H1 (cell line): ENCODE data around the gene KCNJ5. TPM values are rescaled to one million over a fixed set of nuclear protein-coding genes. Genes with fewer than 3 reads are reported as not detected.

ENCODE experiments used
- CTCF ChIA-PET: fragments of 300-600 bp; sonication (Branson Sonifier 250); formaldehyde crosslinking; loops from one replicate; lab custom pipeline; 2021; ENCODE audit not compliant: partially characterized antibody; lab: Charles Lee
- POLR2A ChIA-PET: fragments of 300-600 bp; sonication (Branson Sonifier 250); formaldehyde crosslinking; loops from one replicate; lab custom pipeline; 2021; ENCODE audit warnings: inconsistent platforms; ENCODE audit not compliant: partially characterized antibody; lab: Charles Lee
- DNase-seq, 2 experiments: peaks; one replicate each; pipeline versions ENCODE4 v3.0.0 to v3.0.0-alpha.2; 2010 to 2022; ENCODE audit warnings: low spot score in 2 of 2, low read depth in 1 of 2, mixed read lengths in 1 of 2
- FAIRE-seq: peaks from 2 replicates; lab custom pipeline; 2011; peaks lifted over from hg19 to GRCh38; lab: Jason Lieb, UNC
- H2AFZ ChIP-seq: 2 replicates; pipeline ENCODE4 v1.8.1; 2012; ENCODE audit warnings: low read length, inconsistent platforms
- H2AK5ac ChIP-seq: 2 replicates; pipeline ENCODE4 v1.6.1; 2013; ENCODE audit warnings: low read depth, low read length
- H2BK120ac ChIP-seq: replicated peaks from 2 replicates; pipeline ENCODE3; 2013; ENCODE audit warnings: low read depth, low read length, inconsistent platforms
- H2BK12ac ChIP-seq: 2 replicates; pipeline ENCODE4 v1.6.1; 2013; ENCODE audit warnings: low read depth, low read length
- H2BK15ac ChIP-seq: 2 replicates; pipeline ENCODE4 v1.6.1; 2013; ENCODE audit warnings: low read length
- H2BK20ac ChIP-seq: 2 replicates; pipeline ENCODE4 v1.6.1; 2013; ENCODE audit warnings: low read length
- H2BK5ac ChIP-seq: 2 replicates; pipeline ENCODE4 v1.6.1; 2013; ENCODE audit warnings: low read depth, low read length
- H3K14ac ChIP-seq: 2 replicates; pipeline ENCODE4 v1.6.1; 2013; ENCODE audit warnings: inconsistent platforms; ENCODE audit not compliant: insufficient read length
- H3K18ac ChIP-seq: 2 replicates; pipeline ENCODE4 v1.6.1; 2013; ENCODE audit warnings: low read length; ENCODE audit errors: extremely low read depth
- H3K23ac ChIP-seq: 2 replicates; pipeline ENCODE4 v1.6.1; 2013; ENCODE audit warnings: inconsistent platforms; ENCODE audit not compliant: insufficient read length
- H3K23me2 ChIP-seq: 2 replicates; pipeline ENCODE4 v1.6.1; 2013; ENCODE audit warnings: low read depth, low read length
- H3K27ac ChIP-seq: 2 replicates; pipeline ENCODE4 v1.6.1; 2011; ENCODE audit warnings: low read depth, low read length, inconsistent platforms
- H3K27me3 ChIP-seq, 4 experiments: replicated peaks in 1 of 4; 1 replicate in 1 of 4; 2 replicates in 3 of 4; pipeline versions ENCODE4 v1.6.1 to v1.8.1; 2011 to 2013; ENCODE audit warnings: low read length in 3 of 4, mild to moderate bottlenecking in 3 of 4, inconsistent platforms in 2 of 4, mixed read lengths in 2 of 4, moderate library complexity in 1 of 4; ENCODE audit not compliant: control insufficient read depth in 3 of 4, insufficient read depth in 3 of 4; ENCODE audit errors: extremely low read depth in 1 of 4
- H3K36me3 ChIP-seq, 4 experiments: 2 replicates each; pipeline versions ENCODE4 v1.6.1 to v1.8.1; 2011 to 2013; ENCODE audit warnings: mild to moderate bottlenecking in 4 of 4, low read length in 3 of 4, moderate library complexity in 2 of 4, control low read depth in 1 of 4, inconsistent platforms in 1 of 4; ENCODE audit not compliant: insufficient read depth in 4 of 4, control insufficient read depth in 2 of 4
- H3K4ac ChIP-seq: replicated peaks from 2 replicates; pipeline ENCODE3; 2013; ENCODE audit warnings: low read length, low read depth, mixed read lengths, inconsistent platforms; ENCODE audit not compliant: insufficient read length
- H3K4me1 ChIP-seq, 4 experiments: replicated peaks in 1 of 4; 1 replicate in 1 of 4; 2 replicates in 3 of 4; pipeline versions ENCODE4 v1.6.1 to v1.8.1; 2011 to 2013; ENCODE audit warnings: low read length in 3 of 4, inconsistent platforms in 2 of 4, mixed read lengths in 1 of 4; ENCODE audit not compliant: insufficient read depth in 4 of 4, control insufficient read depth in 3 of 4
- H3K4me2 ChIP-seq, 2 experiments: 2 replicates each; pipeline versions ENCODE4 v1.6.1 to v1.8.1; 2011 to 2013; ENCODE audit warnings: low read depth in 2 of 2, low read length in 2 of 2, control low read depth in 1 of 2, inconsistent platforms in 1 of 2, mild to moderate bottlenecking in 1 of 2; ENCODE audit not compliant: insufficient read depth in 1 of 2
- H3K4me3 ChIP-seq, 4 experiments: fragments of 200-600, 300-600 bp in 1 of 4; sonication (generic), shearing (Covaris generic), sonication (Bioruptor Twin) in 1 of 4; 2 replicates each; pipeline versions ENCODE4 v1.5.1 to v1.8.1; 2011 to 2016; ENCODE audit warnings: low read length in 4 of 4, low read depth in 3 of 4, control low read depth in 2 of 4, inconsistent platforms in 2 of 4, mild to moderate bottlenecking in 2 of 4, mixed read lengths in 1 of 4, moderate library complexity in 1 of 4; ENCODE audit not compliant: insufficient read depth in 2 of 4; ENCODE audit errors: extremely low read depth in 1 of 4
- H3K56ac ChIP-seq: replicated peaks from 2 replicates; pipeline ENCODE3; 2013; ENCODE audit warnings: low read depth, mild to moderate bottlenecking, mixed read lengths, low read length, inconsistent platforms; ENCODE audit not compliant: insufficient read length
- H3K79me1 ChIP-seq: 2 replicates; pipeline ENCODE4 v1.6.1; 2013; ENCODE audit warnings: low read depth, low read length, control low read depth
- H3K79me2 ChIP-seq, 2 experiments: 2 replicates each; pipeline versions ENCODE4 v1.6.1 to v1.8.1; 2012 to 2013; ENCODE audit warnings: low read length in 2 of 2, mild to moderate bottlenecking in 2 of 2, inconsistent platforms in 1 of 2; ENCODE audit not compliant: insufficient read depth in 2 of 2, control insufficient read depth in 1 of 2
- H3K9ac ChIP-seq, 4 experiments: replicated peaks in 1 of 4; 1 replicate in 1 of 4; 2 replicates in 3 of 4; pipeline versions ENCODE4 v1.6.1 to v1.8.1; 2011 to 2013; ENCODE audit warnings: low read depth in 3 of 4, low read length in 3 of 4, control low read depth in 2 of 4, mild to moderate bottlenecking in 2 of 4, moderate library complexity in 2 of 4, inconsistent platforms in 1 of 4; ENCODE audit errors: extremely low read depth in 1 of 4
- H3K9me3 ChIP-seq, 2 experiments: 2 replicates each; pipeline versions ENCODE4 v1.6.1 to v1.8.1; 2012 to 2013; ENCODE audit warnings: mild to moderate bottlenecking in 2 of 2, moderate library complexity in 2 of 2, control low read depth in 1 of 2, inconsistent platforms in 1 of 2, low read depth in 1 of 2, low read length in 1 of 2, mixed read lengths in 1 of 2; ENCODE audit not compliant: insufficient read depth in 2 of 2
- H4K20me1 ChIP-seq, 2 experiments: replicated peaks in 1 of 2; 2 replicates each; pipeline versions ENCODE3 to v1.8.1; 2011 to 2013; ENCODE audit warnings: inconsistent platforms in 2 of 2, low read length in 2 of 2, mild to moderate bottlenecking in 1 of 2; ENCODE audit not compliant: insufficient read depth in 2 of 2, control insufficient read depth in 1 of 2
- H4K5ac ChIP-seq: 2 replicates; pipeline ENCODE4 v1.6.1; 2013; ENCODE audit warnings: low read length, low read depth, mixed read lengths, inconsistent platforms; ENCODE audit not compliant: insufficient read length
- H4K8ac ChIP-seq: 2 replicates; pipeline ENCODE4 v1.8.0; 2013; ENCODE audit warnings: mild to moderate bottlenecking, moderate library complexity, low read length, inconsistent platforms; ENCODE audit not compliant: insufficient read depth; ENCODE audit errors: extremely low read depth
- H4K91ac ChIP-seq: replicated peaks from 2 replicates; pipeline ENCODE3; 2013; ENCODE audit warnings: low read length, mixed read lengths, inconsistent platforms; ENCODE audit not compliant: insufficient read length
- ASH2L ChIP-seq: fragments of 200-600, 300-600 bp; sonication (generic); IDR thresholded peaks from one replicate; pipeline ENCODE4 v1.7.1; 2017; ENCODE audit warnings: low read length
- BCL11A ChIP-seq, 2 experiments: IDR thresholded peaks; one replicate each; pipeline ENCODE4 v1.6.1; 2011; ENCODE audit warnings: low read depth in 2 of 2, low read length in 2 of 2, mild to moderate bottlenecking in 2 of 2
- BRCA1 ChIP-seq: IDR thresholded peaks from 2 replicates; pipeline ENCODE4 v1.6.1; 2012; ENCODE audit warnings: low read depth, low read length, improper control_type of control experiment
- CBX5 ChIP-seq: fragments of 300-800, 300-1000 bp; sonication (generic); IDR thresholded peaks from 2 replicates; pipeline ENCODE4 v1.7.1; 2016; ENCODE audit warnings: antibody characterized with exemption, low read length, low read depth
- CBX8 ChIP-seq: fragments of 300-800, 300-1000 bp; sonication (generic); IDR thresholded peaks from 2 replicates; pipeline ENCODE4 v1.7.1; 2016; ENCODE audit warnings: low read depth, low read length, borderline replicate concordance
- HDAC2 ChIP-seq, 2 experiments: fragments of 300-600 bp in 1 of 2; sonication (generic) in 1 of 2; IDR thresholded peaks; 2 replicates each; pipeline ENCODE4 v1.6.1; 2011 to 2012; ENCODE audit warnings: low read depth in 2 of 2, low read length in 2 of 2, mild to moderate bottlenecking in 2 of 2, moderate library complexity in 2 of 2, borderline replicate concordance in 1 of 2, inconsistent platforms in 1 of 2
- JUN ChIP-seq: IDR thresholded peaks from 2 replicates; pipeline ENCODE4 v1.6.1; 2011; ENCODE audit warnings: low read depth, mild to moderate bottlenecking, improper control_type of control experiment, low read length
- MAFK ChIP-seq: IDR thresholded peaks from 2 replicates; pipeline ENCODE4 v1.6.1; 2012; ENCODE audit warnings: low read depth, mild to moderate bottlenecking, improper control_type of control experiment, low read length
- NANOG ChIP-seq: IDR thresholded peaks from 2 replicates; pipeline ENCODE4 v1.6.1; 2011; ENCODE audit warnings: low read length, low read depth, mild to moderate bottlenecking, inconsistent platforms; ENCODE audit not compliant: insufficient read depth, poor library complexity, severe bottlenecking
- POU5F1 ChIP-seq: IDR thresholded peaks from 2 replicates; pipeline ENCODE4 v1.6.1; 2011; ENCODE audit warnings: low read depth, mild to moderate bottlenecking, low read length, moderate library complexity
- SAP30 ChIP-seq: fragments of 300-600 bp; sonication (generic); IDR thresholded peaks from 2 replicates; pipeline ENCODE4 v1.7.1; 2012; ENCODE audit warnings: low read length, moderate library complexity, mild to moderate bottlenecking, inconsistent platforms; ENCODE audit not compliant: insufficient read depth, insufficient replicate concordance
- SIRT6 ChIP-seq: IDR thresholded peaks from one replicate; pipeline ENCODE4 v1.7.1; 2012; ENCODE audit warnings: low read length, inconsistent platforms
- TAF1 ChIP-seq: IDR thresholded peaks from 2 replicates; pipeline ENCODE4 v1.6.1; 2011; ENCODE audit warnings: mild to moderate bottlenecking, low read depth, low read length
- TBP ChIP-seq: IDR thresholded peaks from 2 replicates; pipeline ENCODE4 v1.6.1; 2011; ENCODE audit warnings: low read depth, low read length, improper control_type of control experiment
- YY1 ChIP-seq: IDR thresholded peaks from 2 replicates; pipeline ENCODE4 v1.6.1; 2011; ENCODE audit warnings: low read depth, mild to moderate bottlenecking, low read length
- WGBS, 2 experiments: shearing (Covaris generic) in 1 of 2; methylation state at CpG; one replicate each; pipeline versions ENCODE4 v1.1.6 to v1.1.7; 2013 to 2015; ENCODE audit warnings: low lambda C conversion rate in 2 of 2, mixed read lengths in 2 of 2, inconsistent platforms in 1 of 2, low coverage in 1 of 2, missing lambda C conversion rate in 1 of 2; ENCODE audit not compliant: insufficient replicate concordance in 2 of 2, insufficient coverage in 1 of 2, insufficient read length in 1 of 2; ENCODE audit errors: extremely low coverage in 1 of 2, missing lambda C conversion rate in 1 of 2; 5-methylcytosine and 5-hydroxymethylcytosine counted together
- polyA plus RNA-seq, 7 experiments: library from polyadenylated mRNA; depleted of rRNA in 3 of 7; stranded (reverse) in 5 of 7; unstranded in 2 of 7; fragments of >200 nt in 5 of 7; fragments of 200-250 nt in 2 of 7; gene quantifications; 1 replicate in 5 of 7; 2 replicates in 1 of 7; 4 replicates in 1 of 7; pipeline versions ENCODE4 v1.2.1 to v1.2.3, GENCODE V29; 2011 to 2013; ENCODE audit warnings: missing spikeins in 2 of 7, mixed read lengths in 2 of 7
- total RNA-seq: library from RNA; stranded (reverse); fragmentation: NEBNext Ultra II Directional; extraction: Animal tissue kit (Norgen Biotek cat#: 25700); gene quantifications from 2 replicates; pipeline ENCODE4 v1.2.1, GENCODE V29; 2021

The KCNJ5 gene
- total and polyA plus RNA-seq, 2 of the 8 experiments (the other 6 are each of a cell fraction or from before 2014, with no cell fraction given), result 0.05 TPM; not detected in 1

DNA sequence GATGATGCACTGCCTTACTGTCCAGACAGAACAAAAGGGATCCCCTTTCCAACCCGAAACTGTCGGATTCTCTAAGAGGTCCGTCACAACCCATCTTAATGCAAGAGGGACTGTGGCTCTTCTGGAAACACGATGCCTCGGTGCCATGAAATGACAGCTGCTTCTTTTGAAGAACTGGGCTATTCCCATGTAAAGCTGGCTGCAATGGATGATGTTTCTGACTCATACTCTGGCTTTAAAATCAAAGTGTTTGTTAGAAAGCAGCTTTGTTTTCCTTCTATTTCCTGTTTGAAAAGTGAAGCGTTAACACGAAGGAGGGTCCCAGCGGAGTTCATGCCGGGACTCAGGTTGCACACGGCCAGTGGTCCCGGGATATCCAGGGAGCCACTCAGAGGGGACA is 48.4 kb downstream of the KCNJ5 start:
- Histone ChIP-seq H4K91ac (no peak overlapping the region), H2AK5ac (no peak overlapping the region), H3K4me1 (peaks cover 0 to 12% (median 9%) of the 10 kb centered on the region in 4 experiments; a peak in 6 of 7 replicates), H3K4me3 (no peak overlapping the region), H2BK12ac (no peak overlapping the region), H3K79me1 (no peaks in the 10 kb centered on the region), H2BK15ac (no peak overlapping the region), H3K56ac (no peak overlapping the region), H2BK120ac (no peak overlapping the region), H2BK5ac (no peak overlapping the region), H3K36me3 (no peaks in the 10 kb centered on the region), H4K20me1 (no peaks in the 10 kb centered on the region), H4K5ac (no peak overlapping the region), H3K14ac (no peak overlapping the region), H3K9me3 (no peaks in the 10 kb centered on the region), H4K8ac (no peak overlapping the region), H2BK20ac (no peak overlapping the region), H3K27ac (no peak overlapping the region), H3K23me2 (no peaks in the 10 kb centered on the region), H3K4ac (no peak overlapping the region), H3K4me2 (no peak overlapping the region), H2AFZ (no peak overlapping the region), H3K79me2 (no peaks in the 10 kb centered on the region), H3K23ac (no peak overlapping the region), H3K18ac (no peak overlapping the region), H3K27me3 (peaks cover 0 to 6% (median under 1%) of the 10 kb centered on the region in 4 experiments; a peak in 4 of 7 replicates), H3K9ac (no peak overlapping the region)
- ChIA-PET POLR2A (interaction anchor here (1.0 kb wide), 2 partner anchors 9 to 13 kb away, joined by 3 read pairs; no protein-coding TSS in a partner anchor), CTCF (interaction anchor here (1.0 to 14.7 kb wide), 9 partner anchors 10 to 437 kb away, joined by 3 to 243 read pairs (median 5); partner anchors contain the start of gene KCNJ5)
- DNase-seq, result no peak
- no peak for FAIRE-seq
- 90% methylated on average over 11 of the region's 11 CpGs; no CpG with 5 or more reads in 1 of the 2 experiments for WGBS, 2 experiments
- TF ChIP-seq POU5F1 (no peak), NANOG (no peak), TBP (no peak), YY1 (no peak), TAF1 (no peak), SAP30 (no peak), CBX8 (no peak), HDAC2 (IDR thresholded peaks at IDR 0.05; ENCODE audit: borderline replicate concordance in 1 of 2, low read depth in 2 of 2, low read length in 2 of 2) (no peak), BCL11A (IDR thresholded peaks at IDR 0.05; ENCODE audit: low read depth in 2 of 2, low read length in 2 of 2) (no peak), ASH2L (no peak), BRCA1 (no peak), SIRT6 (no peak), MAFK (no peak), JUN (no peak), CBX5 (no peak)
